Endothelial cell of umbilical vein (primary cell): ENCODE results near the gene SLC8A1. TPM values are rescaled to one million over a fixed set of nuclear protein-coding genes. Genes with fewer than 3 reads are reported as not detected.
A peak's percentile ranks its signal among the peaks of the same experiment; 100 is the strongest.

Experiments used
- BruUV-seq: library from RNA; stranded (reverse); fragments of 400-500 nt; replicated peaks from 2 replicates; lab custom pipeline; 2021; lab: Mats Ljungman, UMichigan
- CTCF ChIA-PET: fragments of 300-600, 350-600 bp; sonication (Branson Sonifier 250); formaldehyde crosslinking; loops from one replicate; lab custom pipeline; 2021; ENCODE audit warnings: antibody characterized with exemption, inconsistent platforms; lab: Charles Lee
- POLR2A ChIA-PET: fragments of 300-600, 350-600 bp; sonication (Branson Sonifier 250); formaldehyde crosslinking; loops from one replicate; lab custom pipeline; 2021; ENCODE audit warnings: antibody characterized with exemption, inconsistent platforms; lab: Charles Lee
- DNase-seq: peaks from one replicate; pipeline ENCODE4 v3.0.0-alpha.2; 2011; ENCODE audit warnings: low read depth, low spot score
- FAIRE-seq: peaks from 2 replicates; lab custom pipeline; 2011; peaks lifted over from hg19 to GRCh38; lab: Jason Lieb, UNC
- H2AFZ ChIP-seq: 2 replicates; pipeline ENCODE4 v1.6.0; 2012; ENCODE audit warnings: low read depth, low read length, control low read depth, inconsistent platforms
- H3K27ac ChIP-seq: 2 replicates; pipeline ENCODE4 v1.5.1; 2011; ENCODE audit warnings: low read depth, mild to moderate bottlenecking, control low read depth, low read length, moderate library complexity; ENCODE audit not compliant: insufficient read depth
- H3K27me3 ChIP-seq, 2 experiments: 2 replicates each; pipeline versions ENCODE4 v1.6.0 to v1.6.1; 2011; ENCODE audit warnings: low read length in 2 of 2, mixed read lengths in 1 of 2; ENCODE audit not compliant: control insufficient read depth in 2 of 2, insufficient read depth in 2 of 2
- H3K36me3 ChIP-seq, 2 experiments: 2 replicates in 1 of 2; 3 replicates in 1 of 2; pipeline ENCODE4 v1.5.1; 2011; ENCODE audit warnings: low read length in 2 of 2, mild to moderate bottlenecking in 1 of 2, moderate library complexity in 1 of 2; ENCODE audit not compliant: control insufficient read depth in 2 of 2, insufficient read depth in 2 of 2; ENCODE audit errors: extremely low read depth in 1 of 2
- H3K4me1 ChIP-seq: 3 replicates; pipeline ENCODE4 v1.5.1; 2011; ENCODE audit warnings: mild to moderate bottlenecking, low read length; ENCODE audit not compliant: control insufficient read depth, insufficient read depth; ENCODE audit errors: extremely low read depth
- H3K4me2 ChIP-seq: 2 replicates; pipeline ENCODE4 v1.6.1; 2011; ENCODE audit warnings: low read length, control low read depth, mixed read lengths; ENCODE audit not compliant: insufficient read depth
- H3K4me3 ChIP-seq, 3 experiments: fragments of 200-600 bp in 1 of 3; sonication (generic), shearing (Covaris generic) in 1 of 3; replicated peaks in 1 of 3; 2 replicates each; pipeline ENCODE4 v1.5.1; 2011 to 2016; ENCODE audit warnings: control low read depth in 3 of 3, low read length in 3 of 3, mild to moderate bottlenecking in 2 of 3, inconsistent platforms in 1 of 3, low read depth in 1 of 3, moderate library complexity in 1 of 3; ENCODE audit not compliant: insufficient read depth in 1 of 3
- H3K79me2 ChIP-seq: 2 replicates; pipeline ENCODE4 v1.6.0; 2012; ENCODE audit warnings: low read length, inconsistent platforms; ENCODE audit not compliant: control insufficient read depth, insufficient read depth
- H3K9ac ChIP-seq: replicated peaks from 2 replicates; pipeline ENCODE3; 2011; ENCODE audit warnings: low read length, control low read depth; ENCODE audit not compliant: insufficient read depth; ENCODE audit errors: extremely low read depth
- H3K9me1 ChIP-seq: replicated peaks from 3 replicates; pipeline ENCODE4 v1.6.0; 2011; ENCODE audit warnings: mild to moderate bottlenecking, low read length; ENCODE audit not compliant: control insufficient read depth, insufficient read depth; ENCODE audit errors: extremely low read depth
- H3K9me3 ChIP-seq: replicated peaks from 2 replicates; pipeline ENCODE4 v1.5.1; 2012; ENCODE audit warnings: low read length, inconsistent platforms; ENCODE audit not compliant: control insufficient read depth, insufficient read depth
- H4K20me1 ChIP-seq: replicated peaks from 2 replicates; pipeline ENCODE3; 2011; ENCODE audit warnings: mild to moderate bottlenecking, low read length; ENCODE audit not compliant: control insufficient read depth, insufficient read depth; ENCODE audit errors: extremely low read depth
- EZH2 ChIP-seq: IDR thresholded peaks from 2 replicates; pipeline ENCODE4 v1.6.1; 2012; ENCODE audit warnings: borderline replicate concordance, low read depth, mild to moderate bottlenecking, moderate library complexity, low read length, inconsistent platforms; ENCODE audit not compliant: severe bottlenecking
- FOS ChIP-seq: IDR thresholded peaks from 2 replicates; pipeline ENCODE4 v1.6.1; 2011; ENCODE audit warnings: mild to moderate bottlenecking, low read length, moderate library complexity, borderline replicate concordance; ENCODE audit not compliant: insufficient read depth
- GATA2 ChIP-seq: IDR thresholded peaks from 2 replicates; pipeline ENCODE4 v1.7.0; 2011; ENCODE audit warnings: low read depth, mild to moderate bottlenecking, moderate library complexity, mixed read lengths, low read length; ENCODE audit not compliant: insufficient read length, insufficient read depth
- JUN ChIP-seq: IDR thresholded peaks from 2 replicates; pipeline ENCODE4 v1.6.1; 2011; ENCODE audit warnings: borderline replicate concordance, low read depth; ENCODE audit not compliant: insufficient read length, insufficient read depth
- MAX ChIP-seq: IDR thresholded peaks from 2 replicates; pipeline ENCODE4 v1.6.1; 2011; ENCODE audit not compliant: insufficient read depth, insufficient read length
- MYC ChIP-seq: IDR thresholded peaks from one replicate; pipeline ENCODE4 v1.6.1; 2011; ENCODE audit warnings: mild to moderate bottlenecking, low read depth, low read length
- POLR2A ChIP-seq: IDR thresholded peaks from 2 replicates; pipeline ENCODE4 v1.6.1; 2012; ENCODE audit warnings: low read depth, mild to moderate bottlenecking, control low read depth, low read length
- POLR2AphosphoS5 ChIP-seq: IDR thresholded peaks from 2 replicates; pipeline ENCODE4 v1.6.1; 2012; ENCODE audit warnings: low read depth, mild to moderate bottlenecking, control low read depth, low read length, moderate library complexity; ENCODE audit not compliant: insufficient read depth
- dilution Hi-C: fragments of 300-500 bp; cut with MboI; formaldehyde crosslinking; loops from one replicate; pipeline ENCODE4 v1.15.0; 2019; ENCODE audit warnings: low sequenced_read_pairs; ENCODE audit not compliant: extremely low pct_ligation_motif_present
- intact Hi-C: fragments of 100-400 bp; cut with micrococcal nuclease; formaldehyde crosslinking; loops from one replicate; pipeline ENCODE4 v1.10.0; 2022
- polyA plus RNA-seq, 4 experiments: library from polyadenylated mRNA; depleted of rRNA in 3 of 4; stranded (reverse) in 3 of 4; unstranded in 1 of 4; fragments of >200 nt; gene quantifications; 2 replicates each; pipeline versions ENCODE4 v1.2.1 to v1.2.3, GENCODE V29; 2011 to 2012; ENCODE audit warnings: missing spikeins in 1 of 4
- total RNA-seq: library from RNA; stranded (reverse); gene quantifications from 2 replicates; pipeline ENCODE4 v1.2.3, GENCODE V29; 2021
- TF ChIP-seq, protein P1 (sequence below), 2 donors: IDR thresholded peaks; 1 replicate in 1 of 2; 2 replicates in 1 of 2; pipeline ENCODE4 v1.5.1; 2011; ENCODE audit warnings: low read length in 2 of 2, mild to moderate bottlenecking in 2 of 2, moderate library complexity in 2 of 2, control low read depth in 1 of 2, inconsistent platforms in 1 of 2, low read depth in 1 of 2; ENCODE audit not compliant: insufficient read depth in 1 of 2; ENCODE audit errors: extremely low read depth in 1 of 2

SLC8A1 gene
- total and polyA plus RNA-seq, 2 donors (not counting 3 experiments of a cell fraction or from before 2014, with no cell fraction given) = 0.19 to 1.8 TPM

- H2AFZ ChIP-seq = no peak overlapping the region
- CTCF ChIA-PET = interaction anchor here (1.2 kb wide), 1 partner anchor 11 kb away, joined by 3 read pairs; no protein-coding TSS in a partner anchor
- DNase-seq (peak; percentile 28), FAIRE-seq (no peak)
- H3K9ac ChIP-seq = no peak overlapping the region
- H3K79me2 ChIP-seq = no peaks in the 10 kb centered on the region
- no peak overlapping the region for H3K4me2 ChIP-seq
- BruUV-seq = no TSS peak
- TF ChIP-seq MYC (no peak), MAX (no peak), POLR2AphosphoS5 (no peak), JUN (no peak), EZH2 (no peak), GATA2 (no peak), FOS (no peak), POLR2A (no peak)
- TF ChIP-seq, protein P1, sequence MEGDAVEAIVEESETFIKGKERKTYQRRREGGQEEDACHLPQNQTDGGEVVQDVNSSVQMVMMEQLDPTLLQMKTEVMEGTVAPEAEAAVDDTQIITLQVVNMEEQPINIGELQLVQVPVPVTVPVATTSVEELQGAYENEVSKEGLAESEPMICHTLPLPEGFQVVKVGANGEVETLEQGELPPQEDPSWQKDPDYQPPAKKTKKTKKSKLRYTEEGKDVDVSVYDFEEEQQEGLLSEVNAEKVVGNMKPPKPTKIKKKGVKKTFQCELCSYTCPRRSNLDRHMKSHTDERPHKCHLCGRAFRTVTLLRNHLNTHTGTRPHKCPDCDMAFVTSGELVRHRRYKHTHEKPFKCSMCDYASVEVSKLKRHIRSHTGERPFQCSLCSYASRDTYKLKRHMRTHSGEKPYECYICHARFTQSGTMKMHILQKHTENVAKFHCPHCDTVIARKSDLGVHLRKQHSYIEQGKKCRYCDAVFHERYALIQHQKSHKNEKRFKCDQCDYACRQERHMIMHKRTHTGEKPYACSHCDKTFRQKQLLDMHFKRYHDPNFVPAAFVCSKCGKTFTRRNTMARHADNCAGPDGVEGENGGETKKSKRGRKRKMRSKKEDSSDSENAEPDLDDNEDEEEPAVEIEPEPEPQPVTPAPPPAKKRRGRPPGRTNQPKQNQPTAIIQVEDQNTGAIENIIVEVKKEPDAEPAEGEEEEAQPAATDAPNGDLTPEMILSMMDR (IDR thresholded peaks at IDR 0.05; ENCODE audit: extremely low read depth in 1 of 2, insufficient read depth in 1 of 2, low read depth in 1 of 2, low read length in 2 of 2) = no peak
- no peak overlapping the region for H3K27ac ChIP-seq
- no peaks in the 10 kb centered on the region for H3K9me1 ChIP-seq
- dilution Hi-C loops (no loop called here), intact Hi-C loops (no loop called here)
- no peaks in the 10 kb centered on the region for H3K4me1 ChIP-seq
- no peaks in the 10 kb centered on the region for H3K27me3 ChIP-seq
- H4K20me1 ChIP-seq = no peaks in the 10 kb centered on the region
- POLR2A ChIA-PET = no interaction called here
- no peaks in the 10 kb centered on the region for H3K36me3 ChIP-seq
- H3K9me3 ChIP-seq = no peaks in the 10 kb centered on the region
- H3K4me3 ChIP-seq = no peak overlapping the region
Observed at GRCh38 chr2:40346535-40347354, 105.1 kb downstream of the SLC8A1 start.
